Measurements from ENCODE around the gene RMRP.

RMRP gene

DNA sequence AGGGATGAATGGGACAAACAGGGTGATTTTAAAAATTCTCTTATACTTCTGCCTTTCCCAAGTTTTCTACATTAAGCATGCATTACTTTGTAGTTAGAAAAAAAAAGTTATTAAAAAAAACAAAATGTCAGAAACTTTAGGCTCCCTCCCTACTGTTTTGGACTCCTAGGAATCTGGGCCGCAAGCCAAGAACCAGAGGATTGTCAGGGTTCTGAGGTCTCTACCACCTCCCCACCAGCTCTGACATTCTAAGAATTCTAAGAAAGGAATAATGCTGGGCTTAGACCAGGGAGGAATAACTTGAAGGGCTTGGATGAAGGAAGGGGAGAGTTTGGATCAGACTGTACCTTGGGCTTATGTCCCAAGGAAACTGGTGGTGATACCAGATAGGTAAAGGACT is 8.2 kb upstream of the RMRP start:
- DNase-seq (ENCODE audit: low read depth in 2 of 3, low spot score in 2 of 3), result no peak

DNA sequence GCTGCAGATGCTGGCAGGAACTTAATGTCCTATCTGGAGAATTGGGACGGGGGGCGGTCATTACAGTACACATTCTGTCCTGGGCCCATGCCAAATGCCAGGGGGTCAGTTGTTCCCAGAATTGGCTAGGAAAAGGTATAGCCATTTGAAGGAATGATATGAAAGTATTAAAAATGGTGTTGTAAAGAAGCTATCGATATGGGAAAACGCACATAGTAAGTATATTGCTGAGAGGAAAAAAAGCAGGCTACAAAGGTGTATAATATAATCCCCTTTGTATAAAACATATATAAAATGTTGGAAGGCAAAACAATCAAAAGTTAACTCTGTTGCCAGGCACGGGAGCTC is 7.6 kb upstream of the RMRP start:
- DNase-seq (ENCODE audit: low read depth in 2 of 3, low spot score in 2 of 3), result no peak

DNA sequence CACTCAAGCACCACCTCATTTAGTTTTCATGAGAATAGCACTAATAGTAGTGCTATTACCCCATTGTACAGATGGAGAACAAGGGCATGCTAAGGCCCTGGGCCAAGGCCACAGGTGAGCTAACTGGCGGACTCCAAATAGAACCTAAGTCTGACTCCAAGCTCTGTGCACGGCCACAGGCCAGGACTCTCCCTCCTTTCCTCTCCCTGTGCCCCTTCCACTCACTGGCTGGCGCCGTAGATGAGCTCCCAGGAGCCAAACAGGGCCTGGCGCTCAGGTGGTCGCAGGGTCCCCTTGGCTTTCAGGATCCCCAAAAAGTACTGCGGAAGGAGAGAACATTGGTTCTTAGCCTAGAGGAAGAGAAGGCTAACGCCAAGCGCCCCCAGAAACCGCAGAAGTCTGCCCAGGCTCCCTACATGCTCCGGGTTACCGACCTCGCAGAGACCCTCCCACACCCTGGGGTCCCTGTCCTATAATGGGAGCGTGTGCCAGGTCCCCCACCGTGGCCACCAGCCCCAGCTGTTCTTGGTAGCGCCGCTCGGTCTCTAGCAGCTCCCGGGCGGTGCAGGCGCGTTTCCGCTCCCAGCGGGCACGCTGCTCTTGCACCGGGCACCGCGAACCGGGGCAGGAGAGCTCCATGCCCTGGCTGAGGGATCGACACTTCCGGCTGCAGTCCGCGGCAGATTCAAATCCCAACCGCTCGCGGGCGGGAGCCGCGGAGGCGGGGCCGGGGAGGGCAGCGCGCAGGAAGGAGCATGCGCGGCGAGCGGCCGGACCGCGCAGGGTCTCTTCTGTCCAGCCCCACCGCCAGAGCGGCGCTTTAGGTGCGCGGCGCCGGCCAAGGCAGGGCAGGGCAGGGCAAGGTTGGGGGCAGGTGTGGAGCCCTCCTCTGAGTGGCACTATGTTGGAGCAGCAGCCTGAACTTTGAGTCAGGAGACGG is 7.0 kb upstream of the RMRP start, which contains the start of gene ARHGEF39:
TSS of gene ARHGEF39 (minus strand) at position 665 of the 940 bp plus-strand sequence. CDS start at position 639, 26 bp downstream.
- peak in 2 of 3 experiments; percentile 49 to 67 for DNase-seq (ENCODE audit: low read depth in 2 of 3, low spot score in 2 of 3)

DNA sequence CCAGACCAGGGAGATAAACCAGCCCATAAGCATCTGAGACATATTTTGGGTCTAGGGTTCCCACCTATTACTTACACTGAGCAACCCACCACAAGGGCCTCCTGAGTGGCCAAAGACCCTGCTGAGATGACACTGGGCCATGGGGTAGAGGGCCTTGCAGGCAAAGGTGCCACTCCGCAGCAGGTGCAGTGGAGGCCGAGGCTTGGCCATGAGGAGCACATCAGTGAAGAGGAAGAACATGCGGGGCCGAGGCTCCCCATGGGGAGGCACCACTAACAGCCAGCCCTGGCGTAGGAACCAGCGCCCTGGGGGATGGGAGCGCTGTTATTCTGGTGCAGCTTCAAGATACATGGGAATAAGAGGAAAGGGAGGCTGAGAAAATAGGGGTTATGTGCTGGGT is 4.6 kb upstream of the RMRP start:
- no peak for DNase-seq (ENCODE audit: low read depth in 2 of 3, low spot score in 2 of 3)

DNA sequence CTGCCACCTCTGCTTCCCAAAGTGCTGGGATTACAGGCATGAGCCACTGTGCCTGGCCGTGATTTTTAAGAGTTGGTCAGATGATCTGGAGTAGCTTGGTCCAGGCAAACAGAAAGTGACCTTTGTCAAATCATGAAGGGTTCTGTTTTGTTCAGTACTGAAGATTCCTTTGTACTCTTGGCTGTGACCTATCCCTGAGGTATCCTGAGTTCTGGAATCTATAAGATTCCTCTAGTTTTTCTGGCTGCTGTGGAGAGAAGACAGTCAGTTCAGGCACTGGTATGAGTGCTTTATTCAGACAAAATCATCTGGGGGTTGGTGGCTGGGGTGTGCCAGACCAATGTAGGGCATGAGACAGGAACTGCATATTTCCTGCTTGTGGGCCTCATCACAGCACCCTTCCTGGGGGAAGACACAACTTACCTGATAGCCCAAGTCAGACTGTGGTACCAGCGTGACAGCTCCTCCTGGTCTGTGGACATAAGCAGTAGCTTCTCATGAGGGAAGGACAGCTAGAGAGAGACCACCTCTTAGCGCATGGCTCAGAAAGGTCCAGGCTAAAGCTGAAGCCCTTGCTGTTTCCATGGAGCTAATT is 4.0 kb upstream of the RMRP start:
- no peak for DNase-seq (ENCODE audit: low read depth in 2 of 3, low spot score in 2 of 3)

DNA sequence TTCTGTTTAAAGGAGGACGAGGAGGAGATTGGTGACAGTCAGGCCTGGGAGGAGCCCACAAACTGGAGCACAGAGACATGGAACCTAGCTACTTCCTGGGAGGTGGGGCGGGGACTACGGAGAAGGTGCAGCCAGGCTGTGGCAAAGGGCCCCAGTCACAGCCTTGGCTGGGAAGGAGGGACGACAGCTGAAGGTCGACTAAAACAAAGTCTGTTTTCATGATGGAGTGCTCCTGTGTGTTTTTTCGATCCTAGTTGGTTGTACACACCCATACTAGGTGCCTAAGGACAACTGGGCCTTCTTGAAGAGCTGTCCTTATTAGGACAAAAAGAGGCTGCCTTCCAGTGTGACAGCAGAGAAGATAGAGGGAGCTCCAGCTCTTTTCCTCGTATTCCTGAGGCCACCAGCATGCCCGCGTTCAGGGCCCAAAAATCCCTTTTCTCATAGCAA is 3.2 kb upstream of the RMRP start:
- DNase-seq (ENCODE audit: low read depth in 2 of 3, low spot score in 2 of 3), result no peak

DNA sequence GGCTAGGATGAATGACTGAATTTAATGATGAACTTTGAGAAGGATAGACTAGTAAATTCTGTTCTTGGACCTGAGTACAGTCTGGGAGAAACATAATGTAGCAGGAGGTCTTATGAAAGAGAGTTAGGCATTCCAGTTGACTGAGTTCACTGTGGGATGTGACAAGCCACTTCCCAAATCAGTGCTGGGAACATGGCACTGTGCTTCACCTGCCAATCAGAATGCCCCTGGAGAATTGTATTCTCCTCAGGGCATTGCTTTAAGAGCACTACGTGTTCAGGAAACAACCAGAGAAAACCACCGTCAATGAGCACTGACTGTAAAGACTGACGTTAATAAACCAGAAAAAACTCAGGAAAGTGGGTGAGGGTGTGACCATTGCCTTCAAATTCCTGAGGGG is 1.5 kb upstream of the RMRP start:
- DNase-seq (ENCODE audit: low read depth in 2 of 3, low spot score in 2 of 3), result no peak

DNA sequence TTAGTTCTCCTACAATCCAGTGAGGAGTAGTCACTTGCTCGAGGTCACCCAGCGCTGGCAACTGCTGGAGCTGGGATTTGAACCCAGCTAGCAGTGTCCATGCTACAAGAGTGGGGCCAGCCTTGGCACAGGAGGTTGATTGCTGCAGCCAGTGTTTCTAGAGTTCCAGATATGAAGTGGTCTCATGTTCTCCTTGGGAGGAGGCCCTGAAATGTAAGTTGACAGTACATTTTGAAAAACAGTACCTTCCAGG is 1.1 kb upstream of the RMRP start:
- DNase-seq (ENCODE audit: low read depth in 2 of 3, low spot score in 2 of 3), result no peak

DNA sequence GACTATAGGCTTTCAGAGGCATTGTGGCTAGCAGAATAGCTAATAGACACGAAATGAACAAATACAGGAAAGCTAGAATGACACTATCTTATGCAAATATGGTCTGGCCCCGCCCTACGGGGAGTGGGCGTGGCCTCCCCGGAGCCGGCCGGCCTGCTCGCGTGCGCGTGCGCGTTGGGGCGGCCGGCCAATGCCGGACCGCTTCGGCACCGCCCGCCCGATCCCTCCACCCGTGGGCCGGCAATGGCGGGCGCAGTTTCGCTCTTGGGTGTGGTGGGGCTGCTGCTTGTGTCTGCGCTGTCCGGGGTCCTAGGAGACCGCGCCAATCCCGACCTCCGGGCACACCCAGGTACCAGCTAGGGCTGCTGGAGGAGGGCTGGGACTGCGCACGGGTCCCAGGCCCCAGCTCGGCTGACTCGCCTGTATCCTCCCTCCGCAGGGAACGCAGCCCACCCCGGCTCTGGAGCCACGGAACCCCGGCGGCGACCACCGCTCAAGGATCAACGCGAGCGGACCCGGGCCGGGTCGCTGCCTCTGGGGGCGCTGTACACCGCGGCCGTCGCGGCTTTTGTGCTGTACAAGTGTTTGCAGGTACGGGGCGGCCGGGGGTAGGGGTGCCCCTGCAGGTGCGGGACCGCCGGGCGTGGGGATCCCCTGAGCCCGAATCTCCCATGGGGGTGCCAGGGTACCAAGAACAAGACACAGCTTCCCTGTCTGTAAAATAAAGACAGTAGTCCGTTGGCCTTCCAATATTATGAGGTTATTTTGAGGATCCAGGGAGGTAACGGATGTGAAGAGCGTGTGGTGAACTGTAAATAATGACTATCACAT is 533 bp upstream of the RMRP start, which contains the start of gene CCDC107:
TSS of gene CCDC107 (plus strand) at position 156 of the 831 bp plus-strand sequence. CDS start at position 244, 88 bp downstream.
- DNase-seq (ENCODE audit: low read depth in 2 of 3, low spot score in 2 of 3), result peak; percentile 63 to 76 (median 74)

DNA sequence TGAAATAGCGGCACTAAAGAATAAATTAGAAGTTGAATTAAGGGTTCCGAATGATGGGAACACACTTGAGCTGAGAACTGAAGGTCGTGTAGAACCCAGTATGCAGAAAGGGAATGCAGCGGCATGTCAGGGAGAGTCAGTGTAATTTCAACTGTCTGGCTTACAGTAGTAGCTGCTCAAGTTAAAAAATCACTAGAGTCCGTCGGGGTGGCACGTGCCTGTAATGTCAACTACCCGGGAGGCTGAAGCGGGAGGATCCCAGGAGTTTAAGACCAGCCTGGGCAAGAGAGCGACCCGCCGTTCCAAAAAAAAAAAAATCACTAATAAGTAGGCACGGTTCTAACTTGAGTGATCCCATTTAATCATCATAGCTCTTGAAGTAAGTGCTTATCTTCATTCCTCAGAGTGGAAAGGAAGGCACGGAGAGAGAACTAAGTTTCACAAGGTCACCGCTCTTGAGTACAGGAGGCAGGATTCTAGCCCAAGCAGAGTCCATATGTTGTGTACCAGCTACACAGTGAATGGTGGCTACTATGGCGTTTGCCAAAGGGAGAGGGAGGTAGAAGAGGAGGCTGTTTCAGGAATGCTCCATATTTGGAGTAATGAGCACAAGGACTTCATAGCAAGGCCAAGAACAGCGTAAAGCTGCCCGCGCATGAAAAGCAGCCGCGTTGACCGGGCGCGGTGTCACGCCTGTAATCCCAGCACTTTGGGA is 831 bp downstream of the RMRP start:
- no peak for DNase-seq (ENCODE audit: low read depth in 2 of 3, low spot score in 2 of 3)

DNA sequence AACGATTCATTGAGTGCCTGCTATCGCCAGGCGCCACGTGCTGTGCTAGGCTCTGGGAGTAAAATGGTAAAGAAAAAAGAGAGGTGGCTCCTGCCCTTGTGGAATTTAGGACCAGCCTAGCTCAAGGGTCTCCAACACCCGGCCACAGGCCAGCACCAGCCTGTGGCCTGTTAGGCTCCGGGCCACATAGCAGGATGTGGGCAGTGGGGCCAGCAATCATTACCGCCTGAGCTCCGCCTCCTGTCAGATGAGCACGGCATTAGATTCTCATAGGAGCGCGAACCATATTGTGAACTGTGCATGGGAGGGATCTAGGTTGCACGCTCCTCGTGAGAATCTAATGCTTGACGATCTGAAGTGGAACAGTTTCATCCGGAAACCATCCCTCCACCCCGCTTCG is 1.5 kb downstream of the RMRP start:
- DNase-seq (ENCODE audit: low read depth in 2 of 3, low spot score in 2 of 3), result no peak

DNA sequence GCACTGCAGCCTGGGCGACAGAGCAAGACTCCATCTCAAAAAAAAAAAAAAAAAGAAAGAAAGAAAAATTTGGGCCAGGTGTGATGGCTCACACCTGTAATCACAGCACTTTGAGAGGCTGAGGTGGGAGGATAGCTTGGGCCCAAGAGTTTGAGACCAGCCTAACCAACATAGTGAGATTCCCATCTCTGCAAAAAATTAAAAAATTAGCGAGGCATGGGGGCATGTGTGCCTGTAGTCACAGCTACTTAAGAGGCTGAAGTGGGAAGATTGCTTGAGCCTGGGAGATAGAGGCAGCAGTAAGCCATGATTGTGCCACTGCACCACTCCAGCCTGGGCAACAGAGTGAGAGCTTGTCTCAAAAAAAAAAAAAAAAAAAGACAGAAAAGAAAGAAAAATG is 4.2 kb downstream of the RMRP start:
- no peak for DNase-seq (ENCODE audit: low read depth in 2 of 3, low spot score in 2 of 3)

DNA sequence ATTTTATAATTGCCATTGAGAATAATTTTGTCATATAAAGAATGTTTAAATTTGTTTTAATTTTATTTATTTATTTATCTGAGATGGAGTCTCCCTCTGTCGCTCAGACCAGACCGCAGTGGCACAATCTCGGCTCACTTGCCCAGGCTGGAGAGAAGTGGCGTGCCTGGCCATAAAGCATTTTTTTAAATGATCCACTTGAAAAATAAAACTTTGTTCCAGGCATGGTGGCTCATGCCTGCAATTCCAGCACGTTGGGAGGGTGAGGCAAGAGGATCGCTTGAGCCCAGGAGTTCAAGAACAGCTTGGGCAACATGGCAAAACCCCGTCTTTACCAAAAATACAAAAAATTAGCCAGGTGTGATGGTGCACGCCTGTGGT is 5.0 kb downstream of the RMRP start:
- no peak for DNase-seq (ENCODE audit: low read depth in 2 of 3, low spot score in 2 of 3)

DNA sequence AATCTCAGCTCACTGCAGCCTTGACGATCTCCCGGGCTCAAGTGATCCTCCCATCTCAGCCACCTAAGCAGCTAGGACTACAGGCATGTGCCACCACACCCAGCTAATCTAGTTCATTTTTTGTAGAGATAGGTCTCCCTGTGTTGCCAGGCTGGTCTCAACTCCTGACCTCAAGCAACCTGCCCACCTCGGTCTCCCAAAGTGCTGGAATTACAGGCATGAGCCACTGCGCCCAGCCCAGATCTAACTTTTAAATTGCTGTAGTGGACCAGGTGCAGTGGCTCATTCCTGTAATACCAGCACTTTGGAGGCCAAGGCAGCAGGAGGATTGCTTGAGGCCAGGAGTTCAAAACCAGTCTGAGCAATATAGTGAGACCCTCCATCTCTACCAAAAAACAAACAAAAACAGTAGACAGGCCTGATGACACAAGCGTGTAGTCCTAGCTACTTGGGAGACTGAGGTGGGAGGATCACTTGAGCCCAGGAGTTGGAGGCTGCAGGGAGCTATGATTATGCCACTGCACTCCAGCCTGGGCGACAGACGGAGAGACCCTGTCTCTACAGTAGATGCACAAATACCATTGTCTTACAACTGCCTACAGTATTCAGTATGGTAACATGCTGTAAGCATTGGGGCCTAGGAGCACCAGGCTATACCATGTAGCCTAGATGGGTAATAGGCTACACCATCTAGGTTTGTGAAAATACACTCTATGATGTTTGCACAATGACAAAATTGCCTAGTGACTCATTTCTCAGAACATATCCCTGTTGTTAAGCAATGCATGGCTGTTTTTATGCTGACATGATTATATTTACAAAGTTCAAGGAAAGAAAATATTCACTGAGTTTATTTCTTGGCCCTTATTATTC is 5.6 kb downstream of the RMRP start:
- DNase-seq (ENCODE audit: low read depth in 2 of 3, low spot score in 2 of 3), result no peak

DNA sequence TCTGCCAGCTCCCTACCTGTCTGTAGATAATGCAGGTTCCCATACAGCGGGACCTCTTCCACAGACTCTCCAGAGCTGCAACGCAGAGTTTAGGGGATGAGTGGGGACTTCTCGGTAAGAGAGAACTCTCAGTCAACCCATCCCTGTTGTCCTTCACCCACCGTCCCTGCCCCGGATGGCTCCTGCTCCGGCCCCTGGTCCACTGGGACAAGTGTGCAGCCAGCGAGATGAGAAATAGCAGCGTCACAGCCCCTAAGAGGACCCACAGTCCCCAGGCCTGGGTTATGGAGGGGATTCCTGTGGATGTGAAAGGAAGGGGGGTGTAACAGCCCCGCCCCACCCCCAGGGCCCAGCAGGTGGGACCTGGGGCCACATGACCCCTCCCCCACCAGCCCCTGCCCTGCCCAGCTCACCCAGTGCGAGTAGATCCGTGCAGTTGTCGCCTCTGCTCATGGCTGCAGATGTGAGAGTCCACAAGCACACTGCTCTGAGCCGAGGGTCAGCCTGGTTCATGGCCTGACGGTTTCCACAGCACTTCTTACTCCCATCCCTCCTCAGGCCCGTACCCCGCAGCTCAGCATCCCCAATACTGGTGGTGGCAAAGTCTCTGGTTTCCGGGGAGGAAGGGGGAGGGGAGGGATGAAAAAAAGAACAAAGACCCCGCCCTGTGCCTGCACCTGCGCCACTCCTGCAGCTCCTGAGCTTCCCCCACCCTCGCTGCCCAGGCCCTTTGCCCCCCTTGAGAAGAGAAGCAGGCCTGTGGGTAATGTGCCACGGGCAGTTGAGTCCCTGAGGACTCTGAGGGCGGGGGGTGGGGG is 7.3 kb downstream of the RMRP start, which contains the start of gene SIT1:
TSS of gene SIT1 (minus strand) at position 591 of the 818 bp plus-strand sequence. CDS start at position 513, 78 bp downstream.
- no peak for DNase-seq (ENCODE audit: low read depth in 2 of 3, low spot score in 2 of 3)

DNA sequence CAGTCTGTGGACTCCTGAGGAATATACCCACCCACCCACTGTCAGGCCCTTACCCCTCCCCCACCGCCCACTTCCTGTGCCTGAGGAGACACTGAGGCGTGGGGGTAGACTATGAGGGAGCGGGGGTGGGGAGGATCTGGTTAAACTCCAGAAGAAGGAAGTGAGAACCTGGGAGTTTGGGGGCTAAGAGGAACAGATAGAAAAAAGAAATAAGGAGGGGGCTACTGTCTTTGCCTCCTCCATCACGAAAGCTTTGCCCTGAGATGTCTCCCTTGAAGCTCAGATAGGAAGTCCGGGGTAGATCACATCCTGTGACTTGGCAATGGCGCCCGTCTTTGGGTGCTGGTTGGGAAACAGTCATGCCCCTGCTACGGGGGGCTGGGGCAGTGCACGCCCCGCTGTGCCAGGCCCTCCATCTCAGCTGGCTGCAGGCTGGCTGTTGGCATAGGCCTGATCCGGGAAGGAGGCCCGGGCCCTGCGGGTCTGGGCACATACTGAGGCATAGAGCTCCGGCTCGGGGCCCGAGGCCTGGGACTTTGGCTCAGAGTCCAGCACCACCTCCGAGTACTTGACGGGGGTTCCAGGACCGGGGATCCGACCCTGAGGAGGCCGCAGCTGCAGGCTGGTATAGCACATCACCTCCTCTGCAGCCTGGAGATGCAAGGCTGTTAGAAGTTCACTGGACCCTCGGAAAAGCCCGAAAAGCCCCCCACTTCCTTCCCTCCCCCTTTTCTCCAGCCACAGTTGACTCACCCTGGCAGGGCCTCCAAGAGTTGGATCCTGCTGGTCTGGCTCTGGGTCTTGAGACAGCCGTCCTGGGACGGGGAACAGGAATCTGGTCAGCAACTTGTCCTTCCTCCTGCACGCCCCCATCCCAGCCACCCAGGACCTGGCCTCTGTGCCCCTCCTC is 8.1 kb downstream of the RMRP start:
- DNase-seq (ENCODE audit: low read depth in 2 of 3, low spot score in 2 of 3), result peak in 1 of 3 experiments; percentile 32

DNA sequence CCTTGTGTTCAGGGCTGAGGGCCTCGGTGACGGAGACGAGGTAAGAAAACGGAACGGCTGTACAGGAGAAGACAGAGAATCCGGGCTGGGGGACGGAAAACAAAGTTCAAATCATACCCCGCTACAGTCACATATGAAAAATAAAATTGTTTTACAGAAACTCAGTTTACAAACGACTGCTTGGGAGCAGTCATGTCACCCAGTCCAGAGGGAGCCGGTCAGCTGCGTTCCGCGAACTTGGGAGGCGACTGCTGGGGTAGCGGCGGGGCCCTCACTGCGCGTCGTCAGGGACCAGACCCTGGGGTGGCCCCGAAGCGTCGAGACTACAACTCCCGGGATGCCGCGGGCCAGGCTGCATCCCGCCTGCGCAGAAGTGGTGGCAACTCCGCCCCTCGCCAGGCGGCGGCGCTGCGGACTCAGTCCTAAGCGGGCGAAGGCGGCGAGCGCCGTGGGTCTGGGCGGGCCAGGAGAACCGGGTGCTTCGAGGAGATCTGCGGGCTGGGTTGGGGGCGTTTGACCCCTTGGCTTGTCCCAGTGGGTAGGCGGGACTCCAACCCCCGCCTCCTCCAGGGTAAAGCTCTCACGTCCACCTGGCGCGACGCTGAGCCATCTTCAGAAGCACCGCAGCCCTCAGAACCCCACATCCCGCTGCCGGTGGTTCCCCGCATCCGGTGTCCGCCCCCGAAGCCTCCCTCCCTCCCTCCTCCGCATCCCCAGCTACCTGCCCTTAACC is 11.1 kb downstream of the RMRP start:
- DNase-seq (ENCODE audit: low read depth in 2 of 3, low spot score in 2 of 3), result peak; percentile 82 to 84 (median 83)

DNA sequence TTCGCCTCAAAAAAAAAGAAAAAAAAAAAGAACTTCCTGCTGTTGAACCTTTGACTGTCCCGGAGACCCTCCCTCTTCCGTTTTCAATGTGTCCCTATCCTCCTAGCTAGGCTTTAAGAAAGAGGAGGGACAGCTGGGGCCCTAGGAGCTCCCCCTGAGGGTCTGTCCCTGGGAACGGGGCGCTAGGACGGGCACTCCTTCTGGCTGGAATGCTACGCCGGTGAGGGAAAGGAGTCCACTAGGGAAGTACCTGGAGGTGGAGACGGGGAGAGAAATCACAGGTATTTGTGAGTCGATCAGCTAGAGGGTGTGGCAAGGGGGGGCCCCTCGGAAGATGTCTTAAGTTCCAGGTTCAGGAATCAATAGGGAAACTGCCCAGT is 11.7 kb downstream of the RMRP start:
- DNase-seq (ENCODE audit: low read depth in 2 of 3, low spot score in 2 of 3), result no peak
